Astrocyte of the hippocampus (primary cell): ENCODE measurements around the gene TRIM38.

Source experiments
- DNase-seq: peaks from one replicate; pipeline ENCODE4 v3.0.0; 2011; ENCODE audit warnings: low read depth, low spot score

Gene TRIM38

GRCh38 chr6:26026833-26027490 is 64.4 kb downstream of the TRIM38 start:
- DNase-seq = peak; percentile 91

GRCh38 chr6:26027491-26028211 is 65.0 kb downstream of the TRIM38 start:
- DNase-seq = no peak

- no peak for DNase-seq
Observed at GRCh38 chr6:26028212-26028745, 65.7 kb downstream of the TRIM38 start.

- no peak for DNase-seq
Observed at GRCh38 chr6:26028746-26029569, 66.4 kb downstream of the TRIM38 start.

- no peak for DNase-seq
Observed at GRCh38 chr6:26029570-26029856, 66.9 kb downstream of the TRIM38 start.

GRCh38 chr6:26029857-26030653 is 67.5 kb downstream of the TRIM38 start:
- DNase-seq = no peak

- no peak for DNase-seq
Observed at GRCh38 chr6:26030716-26031115, 68.1 kb downstream of the TRIM38 start.

GRCh38 chr6:26031151-26031594 is 68.6 kb downstream of the TRIM38 start:
- DNase-seq = no peak

GRCh38 chr6:26031595-26032339 is 69.2 kb downstream of the TRIM38 start:
- peak; percentile 96 for DNase-seq

GRCh38 chr6:26032340-26033084 is 69.9 kb downstream of the TRIM38 start:
- DNase-seq = peak; percentile 84

- DNase-seq = peak; percentile 96
Observed at GRCh38 chr6:26033085-26033940, 70.7 kb downstream of the TRIM38 start.

- no peak for DNase-seq
Observed at GRCh38 chr6:26033941-26034354, 71.3 kb downstream of the TRIM38 start.

GRCh38 chr6:26034905-26035304 is 72.3 kb downstream of the TRIM38 start:
- DNase-seq = no peak
